Epithelial cell of prostate (primary cell): ENCODE measurements around the gene RBM4B.

Experiments
- DNase-seq: peaks from one replicate; pipeline ENCODE4 v3.0.0-alpha.2; 2011; ENCODE audit warnings: low read depth, low spot score
- H3K27ac ChIP-seq: fragments of 450-650 bp; 2 replicates; pipeline ENCODE4 v1.5.1; 2017; ENCODE audit warnings: mild to moderate bottlenecking

Gene RBM4B

GRCh38 chr11:66708094-66708493 is 30.4 kb upstream of the RBM4B start:
- no peak overlapping the region for H3K27ac ChIP-seq
- no peak for DNase-seq

- DNase-seq: no peak
- H3K27ac ChIP-seq: no peak overlapping the region
Observed at GRCh38 chr11:66707486-66707885, 29.8 kb upstream of the RBM4B start.

DNA sequence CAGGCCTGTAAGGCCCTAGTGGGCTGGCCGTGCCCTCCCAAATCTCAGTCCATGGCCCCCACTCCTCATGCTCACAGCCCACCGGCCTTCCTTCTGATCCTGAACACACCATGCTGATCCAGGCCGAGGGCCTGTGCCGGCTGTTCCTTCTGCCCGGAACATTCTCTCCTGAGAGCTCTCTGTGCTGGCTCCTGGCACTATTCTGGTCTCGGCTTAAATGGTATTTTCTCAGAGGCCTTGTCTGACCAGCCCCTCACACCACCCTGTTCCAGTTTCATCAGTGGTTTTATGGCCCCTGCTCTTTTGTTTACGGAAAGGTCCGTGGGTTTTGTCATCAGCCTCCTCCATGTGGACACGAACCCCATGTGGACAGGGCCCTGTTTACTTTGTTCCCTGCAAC is 29.3 kb upstream of the RBM4B start:
- DNase-seq: no peak
- no peak overlapping the region for H3K27ac ChIP-seq

- DNase-seq: no peak
- no peak overlapping the region for H3K27ac ChIP-seq
Observed at GRCh38 chr11:66705587-66706335, 28.1 kb upstream of the RBM4B start.

GRCh38 chr11:66704659-66705360 is 27.1 kb upstream of the RBM4B start:
- no peak for DNase-seq
- no peak overlapping the region for H3K27ac ChIP-seq

- no peak for DNase-seq
- H3K27ac ChIP-seq: no peak overlapping the region
Observed at GRCh38 chr11:66701432-66702240, 23.9 kb upstream of the RBM4B start.

- no peak for DNase-seq
- no peak overlapping the region for H3K27ac ChIP-seq
Observed at GRCh38 chr11:66700742-66701141, 23.1 kb upstream of the RBM4B start.

DNA sequence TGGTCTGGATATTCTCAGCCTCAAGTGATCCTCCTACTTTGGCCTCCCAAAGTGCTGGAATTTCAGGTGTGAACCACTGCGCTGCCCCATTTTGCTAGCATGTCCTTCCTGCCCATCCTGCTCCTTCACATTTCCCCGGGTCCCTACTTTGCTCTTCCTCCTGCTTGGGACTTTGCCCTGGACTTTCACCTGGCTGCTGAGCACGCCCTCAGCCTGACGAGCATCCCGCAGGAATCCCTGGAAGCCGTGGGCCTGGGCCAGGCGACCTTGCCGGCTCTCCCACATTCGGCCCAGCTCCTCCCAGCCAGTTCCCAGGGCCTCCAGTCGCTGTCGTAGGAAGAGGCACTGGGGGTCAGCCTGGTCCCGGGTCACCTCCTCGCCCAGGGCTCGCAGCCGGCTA is 22.6 kb upstream of the RBM4B start:
- DNase-seq: no peak
- no peak overlapping the region for H3K27ac ChIP-seq

- no peak for DNase-seq
- no peak overlapping the region for H3K27ac ChIP-seq
Observed at GRCh38 chr11:66698491-66698890, 20.8 kb upstream of the RBM4B start.

DNA sequence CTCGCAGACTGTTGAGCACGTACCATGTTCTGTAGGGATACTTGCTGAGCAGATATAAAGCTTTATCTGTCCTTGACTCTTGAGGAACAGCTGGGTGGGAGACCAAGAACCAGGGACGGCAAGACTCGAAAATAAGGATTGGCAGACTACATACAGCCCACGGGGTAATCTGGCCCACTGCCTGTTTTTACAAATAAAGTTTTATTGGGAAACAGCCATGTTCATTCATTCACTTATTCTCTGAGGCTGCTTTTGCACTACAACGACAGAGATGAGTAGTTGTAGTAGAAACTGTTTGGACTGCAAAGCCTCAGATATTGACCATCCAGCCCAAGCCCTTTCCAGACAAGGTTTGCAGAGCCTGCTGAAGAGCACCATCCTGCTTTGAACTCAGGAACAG is 20.3 kb upstream of the RBM4B start:
- DNase-seq: no peak
- no peak overlapping the region for H3K27ac ChIP-seq

GRCh38 chr11:66696146-66696545 is 18.5 kb upstream of the RBM4B start:
- DNase-seq: no peak
- no peak overlapping the region for H3K27ac ChIP-seq

- peak; percentile 86 for DNase-seq
Observed at GRCh38 chr11:66694732-66695207, 17.1 kb upstream of the RBM4B start.

DNA sequence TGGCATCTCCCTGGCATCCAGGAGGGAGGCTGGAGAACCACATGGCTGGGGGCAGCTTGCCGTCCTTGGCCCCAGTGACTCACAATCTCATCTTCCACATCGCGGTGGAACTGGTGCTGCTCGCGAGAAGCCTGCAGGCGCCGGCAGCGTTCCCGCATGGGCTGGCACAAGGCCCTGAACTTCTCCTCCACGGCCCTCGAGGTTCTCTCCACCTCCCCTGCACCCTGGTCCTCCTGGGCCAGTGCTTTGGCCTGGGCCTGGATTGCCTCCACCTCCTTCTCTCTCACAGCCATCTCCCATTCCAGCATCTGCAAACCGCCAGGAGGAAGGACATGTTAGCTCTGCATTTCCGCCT is 16.3 kb upstream of the RBM4B start:
- DNase-seq: no peak
- H3K27ac ChIP-seq: no peak overlapping the region

More at GRCh38 chr11:66694732-66695207, 17.1 kb upstream of the RBM4B start:
- peak overlapping the region; percentile 48 for H3K27ac ChIP-seq

DNA sequence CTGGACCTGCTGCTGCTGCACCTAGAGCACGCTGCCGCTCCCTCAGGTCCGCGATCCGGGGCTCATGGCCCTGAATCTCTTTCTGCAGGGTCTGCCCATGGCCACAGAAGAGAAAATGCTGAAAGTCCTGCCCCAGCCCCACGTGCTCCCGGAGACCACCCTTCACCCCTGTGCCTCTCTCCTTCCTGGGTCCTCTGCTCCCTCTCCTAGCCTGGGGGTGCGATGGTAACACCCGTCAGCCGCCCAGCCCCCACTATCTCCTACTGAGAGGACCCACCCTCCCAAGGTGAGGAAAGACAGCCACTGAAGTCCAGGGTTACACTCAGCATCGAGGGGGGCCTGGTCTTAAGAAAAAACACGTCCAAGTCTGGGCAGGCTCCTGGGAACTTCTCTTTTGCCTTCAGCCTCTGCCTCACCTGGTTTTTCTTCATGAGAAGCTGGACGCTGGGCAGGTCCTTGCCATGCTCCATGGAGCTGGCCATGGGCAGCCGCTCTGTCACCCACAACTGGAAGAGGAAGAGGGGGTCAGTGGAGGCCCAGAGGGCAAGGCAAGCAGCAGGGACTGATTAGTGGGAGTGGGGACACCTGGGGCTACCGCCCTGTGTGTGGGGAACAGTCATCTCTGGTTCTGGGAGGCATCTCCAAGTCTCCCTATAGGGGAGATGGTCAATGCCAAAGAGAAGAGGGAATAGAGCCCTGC is 15.8 kb upstream of the RBM4B start:
- no peak overlapping the region for H3K27ac ChIP-seq
- DNase-seq: no peak

DNA sequence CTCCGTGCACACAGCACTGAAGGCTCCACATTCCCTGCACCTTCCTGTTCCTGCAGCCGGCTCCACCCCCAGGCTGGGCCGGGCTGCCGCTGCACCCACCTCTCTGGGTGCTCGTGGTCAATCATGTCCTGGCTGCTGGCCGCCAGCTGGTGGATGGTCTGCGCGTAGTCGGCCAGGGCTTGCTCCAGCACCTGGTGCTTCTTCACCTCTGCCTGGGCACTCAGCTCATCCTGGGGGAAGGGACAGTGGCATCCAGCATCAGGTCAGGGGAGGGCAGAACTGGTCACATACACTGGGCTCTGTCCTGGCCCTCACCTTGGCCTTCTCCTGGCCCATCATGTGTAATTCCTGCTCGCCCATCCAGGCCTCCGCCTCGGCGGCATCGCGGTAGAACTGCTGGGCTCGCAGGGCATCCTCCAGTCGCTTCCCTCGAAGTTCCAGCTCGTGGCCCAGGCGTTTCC is 15.2 kb upstream of the RBM4B start:
- H3K27ac ChIP-seq: no peak overlapping the region
- DNase-seq: no peak

- no peak overlapping the region for H3K27ac ChIP-seq
- DNase-seq: no peak
Observed at GRCh38 chr11:66692446-66692845, 14.8 kb upstream of the RBM4B start.

DNA sequence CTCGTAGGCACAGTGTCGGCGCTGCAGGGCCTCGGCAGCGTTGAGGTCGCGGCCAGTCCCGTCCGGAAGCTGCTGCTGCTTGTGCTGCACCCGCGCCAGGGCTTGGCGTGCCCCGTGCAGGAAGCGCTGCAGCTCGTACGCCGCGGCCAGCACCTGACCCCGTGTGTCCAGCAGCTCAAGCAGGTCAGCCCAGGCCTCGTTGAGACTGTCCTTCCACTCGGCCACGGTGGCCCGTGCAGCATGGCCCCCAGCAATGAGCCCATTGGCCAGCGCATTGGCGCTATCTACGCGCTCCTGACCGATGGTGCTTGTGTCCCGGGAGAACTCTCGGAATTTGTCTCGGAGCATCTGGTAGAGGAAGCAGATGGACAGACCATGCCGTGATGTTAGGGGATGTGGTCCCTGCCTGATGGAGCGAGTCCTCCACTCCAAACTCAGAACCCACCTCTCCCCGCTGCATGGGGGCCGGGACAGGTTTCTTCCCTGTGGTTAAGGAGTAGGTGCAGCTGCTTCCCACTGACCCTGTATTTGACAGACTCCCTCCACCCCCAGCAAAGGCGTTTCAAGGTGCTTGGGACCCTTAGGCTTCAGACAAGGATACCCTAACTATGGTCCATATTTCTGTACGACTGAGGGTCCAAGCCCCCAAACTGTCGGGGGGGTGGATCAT is 13.8 kb upstream of the RBM4B start:
- H3K27ac ChIP-seq: no peak overlapping the region
- DNase-seq: no peak

DNA sequence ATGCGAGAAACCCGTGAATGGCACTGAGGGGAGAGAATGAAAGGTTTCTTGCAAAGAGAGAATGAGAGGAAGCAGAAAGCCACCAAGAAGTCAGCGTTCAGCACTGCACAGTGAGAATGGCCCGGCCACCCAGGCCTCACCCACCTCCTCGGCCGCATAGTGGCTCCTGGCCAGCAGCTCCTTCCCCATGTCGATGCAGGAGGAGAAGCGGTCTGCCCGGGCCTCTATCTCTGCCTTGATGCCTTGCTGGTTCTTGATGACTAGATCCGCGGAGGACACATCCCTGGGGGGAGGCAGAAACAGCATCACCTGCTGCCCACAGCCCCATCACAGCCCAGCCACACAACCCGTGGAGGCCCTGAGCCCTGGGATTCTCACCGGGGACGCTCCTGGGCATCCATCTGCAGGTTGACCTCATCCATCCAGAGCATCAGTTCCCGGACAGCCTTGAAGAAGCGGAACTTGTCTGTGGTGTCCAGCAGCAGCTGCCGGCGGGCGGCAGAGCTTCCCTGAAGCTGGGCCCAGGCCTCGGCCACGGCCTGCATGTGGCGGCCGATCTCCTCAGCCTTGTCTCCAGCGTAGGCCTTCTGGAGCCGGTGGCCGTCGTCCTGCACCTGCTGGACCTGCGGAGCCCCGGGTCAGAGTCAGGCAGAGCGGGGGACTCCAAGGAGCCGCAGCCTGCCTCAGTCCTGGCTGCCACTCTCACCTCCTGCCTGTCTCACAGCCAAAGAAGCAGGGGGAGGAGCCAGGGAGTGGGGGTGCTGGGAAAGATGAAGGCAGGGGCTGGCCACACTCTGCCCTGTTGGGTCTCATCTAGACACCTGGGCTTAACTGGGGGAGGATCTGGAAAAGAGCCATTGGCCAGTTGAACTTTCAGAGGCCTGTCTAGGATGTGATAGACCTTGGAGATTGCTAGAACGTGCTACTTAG is 12.2 kb upstream of the RBM4B start:
- H3K27ac ChIP-seq: no peak overlapping the region
- DNase-seq: no peak
